PC-3 (cell line): ENCODE measurements around the gene TMF1.

Source experiments
- CTCF ChIP-seq: fragments of 300-600 bp; sonication (generic); conservative IDR thresholded peaks from 2 replicates; pipeline ENCODE4 v1.5.1; 2017; ENCODE audit warnings: antibody characterized with exemption, low read depth, mild to moderate bottlenecking, low read length
- EZH2 ChIP-seq: fragments of 300-600 bp; sonication (generic); IDR thresholded peaks from one replicate; pipeline ENCODE4 v1.6.1; 2017; ENCODE audit warnings: antibody characterized with exemption, mild to moderate bottlenecking, low read length; ENCODE audit not compliant: unreplicated experiment
- EZH2phosphoT487 ChIP-seq: fragments of 300-600 bp; sonication (generic); IDR thresholded peaks from 2 replicates; pipeline ENCODE4 v1.6.1; 2018; ENCODE audit warnings: mild to moderate bottlenecking, antibody characterized with exemption, low read length, borderline replicate concordance

DNA sequence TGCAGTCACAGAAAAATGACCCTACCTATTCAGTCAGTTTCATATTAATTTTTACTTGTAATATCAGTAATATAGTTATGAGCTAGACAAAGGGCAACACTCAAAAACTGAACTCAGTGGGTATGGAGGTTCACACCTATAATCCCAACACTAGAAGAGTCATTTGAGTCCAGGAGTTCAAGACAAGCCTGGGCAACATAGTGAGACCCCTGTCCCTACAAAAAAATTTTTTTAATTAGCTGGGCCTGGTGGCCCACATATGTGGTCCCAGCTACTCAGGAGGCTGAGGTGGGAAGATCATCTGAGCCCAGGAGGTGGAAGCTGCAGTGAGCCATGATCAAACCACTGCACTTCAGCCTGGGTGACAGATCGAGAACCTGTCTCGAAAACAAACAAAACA, 3.1 kb downstream of the TMF1 start:
- TF ChIP-seq CTCF (no peak), EZH2 (no peak), EZH2phosphoT487 (no peak)
